ENCODE measurements around the gene PEAR1. TPM values are rescaled to one million over a fixed set of nuclear protein-coding genes. Genes with fewer than 3 reads are reported as not detected.

Gene PEAR1
- total RNA-seq, 4 donors from 2014 or later, result 11.2 to 21.9 (median 14.4) TPM

GRCh38 chr1:156889802-156890580 is 3.5 kb upstream of the PEAR1 start:
- 45 to 46% methylated on average over 8 of the region's 8 CpGs for WGBS, 2 donors
- intact Hi-C loops (cut with DNase I), result loop anchor here (2.0 to 10.0 kb wide), 2 partner anchors 35 to 205 kb away; no protein-coding TSS in a partner anchor
- peaks cover 3% of the 10 kb centered on the region for H3K27me3 ChIP-seq

GRCh38 chr1:156892190-156893047 is 1.1 kb upstream of the PEAR1 start:
- H3K4me3 ChIP-seq (replicated peaks in 1 of 3), result no peak overlapping the region
- peak; percentile 91 to 92 for DNase-seq
- no peak for TF ChIP-seq POLR2A (IDR thresholded peaks at IDR 0.05)
- peak; percentile 73 to 89 (median 80) for TF ChIP-seq CTCF (IDR thresholded peaks at IDR 0.05)
- peaks cover 3% of the 10 kb centered on the region for H3K27me3 ChIP-seq
- H3K9me3 ChIP-seq, result no peaks in the 10 kb centered on the region
- 5 to 6% methylated on average over 48 of the region's 48 CpGs for WGBS, 2 donors
- intact Hi-C loops (cut with DNase I), result no loop called here
- H3K36me3 ChIP-seq, result no peaks in the 10 kb centered on the region
- peaks cover 5 to 30% of the 10 kb centered on the region in 2 donors for H3K4me1 ChIP-seq
- peak overlapping the region; percentile 85 to 94 (median 86) for H3K27ac ChIP-seq

More at GRCh38 chr1:156889802-156890580, 3.5 kb upstream of the PEAR1 start:
- H3K27ac ChIP-seq, result no peak overlapping the region
- TF ChIP-seq POLR2A (IDR thresholded peaks at IDR 0.05) (no peak), CTCF (IDR thresholded peaks at IDR 0.05) (peak; percentile 24 to 84 (median 68))
- H3K36me3 ChIP-seq, result no peaks in the 10 kb centered on the region
- H3K9me3 ChIP-seq, result no peaks in the 10 kb centered on the region
- no peak overlapping the region for H3K4me3 ChIP-seq (replicated peaks in 1 of 3)
- H3K4me1 ChIP-seq, result peaks cover 5 to 14% of the 10 kb centered on the region in 2 donors
- peak; percentile 82 to 85 for DNase-seq

GRCh38 chr1:156894001-156894400 is 483 bp downstream of the PEAR1 start:
- H3K27ac ChIP-seq, result peak overlapping the region; percentile 85 to 94 (median 86)
- peaks cover 5 to 43% of the 10 kb centered on the region in 2 donors for H3K4me1 ChIP-seq
- WGBS, 2 donors, result 36 to 61% methylated on average over 4 to 5 of the region's 5 CpGs
- peak overlapping the region in 2 of 3 donors; percentile 33 to 53 for H3K4me3 ChIP-seq (replicated peaks in 1 of 3)
- H3K27me3 ChIP-seq, result peaks cover 3% of the 10 kb centered on the region
- DNase-seq, result no peak
- TF ChIP-seq CTCF (IDR thresholded peaks at IDR 0.05), result no peak
- TF ChIP-seq POLR2A (IDR thresholded peaks at IDR 0.05), result no peak
- H3K36me3 ChIP-seq, result no peaks in the 10 kb centered on the region
- no peaks in the 10 kb centered on the region for H3K9me3 ChIP-seq
- intact Hi-C loops (cut with DNase I), result no loop called here

GRCh38 chr1:156894711-156895454 is 1.4 kb downstream of the PEAR1 start:
- no peaks in the 10 kb centered on the region for H3K9me3 ChIP-seq
- 57 to 79% methylated on average over 5 to 9 of the region's 12 CpGs for WGBS, 2 donors
- peaks cover 5 to 49% of the 10 kb centered on the region in 2 donors for H3K4me1 ChIP-seq
- TF ChIP-seq POLR2A (IDR thresholded peaks at IDR 0.05) (peak in 1 of 2 donors; percentile 13), CTCF (IDR thresholded peaks at IDR 0.05) (no peak)
- peak; percentile 24 to 49 for DNase-seq
- H3K4me3 ChIP-seq (replicated peaks in 1 of 3), result peak overlapping the region in 1 of 3 donors; percentile 33
- H3K27ac ChIP-seq, result peak overlapping the region; percentile 85 to 94 (median 86)
- H3K36me3 ChIP-seq, result no peaks in the 10 kb centered on the region
- intact Hi-C loops (cut with DNase I), result no loop called here
- peaks cover 3% of the 10 kb centered on the region for H3K27me3 ChIP-seq

Data from thyroid gland (tissue), 4 donors.